GM12874 (cell line): Measurements from ENCODE around the gene ZNF112.

Experiments
- CTCF ChIP-seq: IDR thresholded peaks from 2 replicates; pipeline ENCODE4 v1.5.1; 2011; ENCODE audit warnings: low read depth, mild to moderate bottlenecking, control low read depth, low read length, moderate library complexity; ENCODE audit not compliant: insufficient read depth

ZNF112 gene

GRCh38 chr19:44277331-44277730 lies 79.1 kb downstream of the ZNF112 start:
- no peak for TF ChIP-seq CTCF
